Upper lobe of left lung (tissue), 6 donors: ENCODE measurements around the gene DNER. TPM values are rescaled to one million over a fixed set of nuclear protein-coding genes. Genes with fewer than 3 reads are reported as not detected.
"Not testable (repeated sequence)": the region's sequence is repeated elsewhere in the genome, so short reads cannot be mapped to it uniquely, and the experiment has no call there.

Experiments
- ATAC-seq, 2 donors: fragments of 200-7000 bp; cut with Tn5 transposase; one replicate each; pipeline ENCODE4 v1.9.1; 2022; ENCODE audit warnings: mild to moderate bottlenecking in 2 of 2, moderate library complexity in 2 of 2; ENCODE audit not compliant: low FRiP score in 2 of 2
- DNase-seq, 2 donors: peaks; one replicate each; pipeline ENCODE4 v3.0.0-alpha.2; 2019 to 2020
- H3K27ac ChIP-seq, 4 donors: fragments of 200-600 bp; sonication (generic); one replicate each; pipeline ENCODE4 v1.5.1; 2016 to 2019
- H3K27me3 ChIP-seq, 4 donors: fragments of 200-600 bp; sonication (generic); one replicate each; pipeline ENCODE4 v1.5.1; 2017 to 2019
- H3K36me3 ChIP-seq, 4 donors: fragments of 200-600 bp; sonication (generic); one replicate each; pipeline ENCODE4 v1.5.1; 2016 to 2019
- H3K4me1 ChIP-seq, 4 donors: fragments of 200-600 bp; sonication (generic); one replicate each; pipeline ENCODE4 v1.5.1; 2018 to 2019
- H3K4me3 ChIP-seq, 4 donors: fragments of 200-600 bp; sonication (generic); one replicate each; pipeline ENCODE4 v1.5.1; 2017 to 2019; ENCODE audit warnings: mild to moderate bottlenecking in 2 of 4, moderate library complexity in 1 of 4
- H3K9me3 ChIP-seq, 4 donors: fragments of 200-600 bp; sonication (generic); one replicate each; pipeline ENCODE4 v1.5.1; 2018 to 2019
- EP300 ChIP-seq, 4 donors: sonication (generic); formaldehyde crosslinking; IDR thresholded peaks; one replicate each; pipeline ENCODE4 v1.5.1; 2017; ENCODE audit warnings: antibody characterized with exemption in 4 of 4, control low read depth in 2 of 4
- POLR2A ChIP-seq, 4 donors: fragments of 450-650 bp; IDR thresholded peaks; one replicate each; pipeline ENCODE4 v1.5.1; 2016 to 2017; ENCODE audit warnings: antibody characterized with exemption in 4 of 4, mild to moderate bottlenecking in 2 of 4
- POLR2AphosphoS5 ChIP-seq, 2 donors: sonication (generic); formaldehyde crosslinking; IDR thresholded peaks; one replicate each; pipeline ENCODE4 v1.5.1; 2017; ENCODE audit warnings: antibody characterized with exemption in 2 of 2
- WGBS, 2 donors: methylation state at CpG; one replicate each; pipeline ENCODE4 v1.1.5; 2017 to 2018; 5-methylcytosine and 5-hydroxymethylcytosine counted together
- total RNA-seq, 6 donors: library from RNA; depleted of rRNA in 4 of 6; stranded (reverse); fragments of >200 nt in 4 of 6; gene quantifications; one replicate each; pipeline versions ENCODE4 v1.1.0 to v1.2.1, GENCODE V29; 2016 to 2021
- TF ChIP-seq, protein P1 (sequence below), 6 experiments: fragments of 450-650 bp in 4 of 6; fragments of 200-600 bp in 2 of 6; sonication (generic) in 2 of 6; IDR thresholded peaks; one replicate each; pipeline ENCODE4 v1.5.1; 2016 to 2019; ENCODE audit warnings: antibody characterized with exemption in 6 of 6
- donor health status: DM: no; HTN: no; CAD: no; lungs with moderate emphysema.
- donor health status: DM: no; HTN: yes; CAD: no; lungs with severe emphysema.

Gene DNER
- total RNA-seq, 6 donors from 2014 or later, result 0.31 to 2.1 (median 0.98) TPM

DNA sequence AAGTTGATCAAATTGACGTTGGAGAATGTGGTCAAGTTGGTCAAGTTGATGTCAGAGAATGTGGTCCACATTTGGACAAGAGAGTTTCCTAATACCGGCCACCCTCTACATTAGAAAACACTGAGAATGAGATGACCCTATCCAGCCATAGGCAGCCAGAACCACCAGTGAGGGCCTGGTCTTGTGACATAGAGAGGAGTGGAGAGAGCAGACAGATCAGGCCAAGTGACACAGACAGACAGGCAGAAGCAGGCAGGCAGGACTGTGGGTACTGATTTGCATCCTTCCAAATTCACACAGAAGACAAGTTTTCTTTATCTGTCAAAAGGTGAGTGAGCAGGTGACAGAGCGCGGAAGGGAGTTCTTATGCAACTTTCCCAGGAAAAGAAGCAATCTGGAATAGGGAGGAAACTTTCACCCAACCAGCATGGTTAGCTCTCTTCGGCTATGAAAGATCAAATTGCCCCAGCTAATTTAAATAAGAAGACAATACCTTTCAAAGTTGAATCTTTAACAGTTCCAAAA, 334.2 kb downstream of the DNER start:
- TF ChIP-seq POLR2AphosphoS5 (IDR thresholded peaks at IDR 0.05), result no peak
- H3K27ac ChIP-seq, result no peak overlapping the region

DNA sequence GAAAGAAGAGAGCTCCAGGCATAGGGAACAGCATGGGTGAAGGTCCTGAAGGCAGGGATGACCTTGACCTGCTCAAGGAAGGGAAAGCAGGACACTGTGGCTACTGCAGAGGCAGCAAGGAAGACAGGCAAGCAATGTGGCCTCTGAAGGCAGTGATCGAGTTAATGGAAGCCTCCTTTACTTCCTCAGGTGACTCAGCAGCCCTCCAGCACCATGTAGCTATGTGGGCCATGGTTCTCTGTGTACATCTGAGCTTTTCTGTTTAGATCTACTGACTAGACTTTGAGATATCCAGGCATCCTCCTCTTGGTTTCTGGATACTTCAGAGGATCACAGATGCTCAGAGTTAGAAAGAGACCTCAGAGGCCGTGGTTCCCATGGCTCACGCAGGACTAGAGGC, 336.0 kb downstream of the DNER start:
- ATAC-seq (no peak), DNase-seq (no peak)
- no peaks in the 10 kb centered on the region for H3K9me3 ChIP-seq
- no peaks in the 10 kb centered on the region for H3K27me3 ChIP-seq
- TF ChIP-seq, protein P1, sequence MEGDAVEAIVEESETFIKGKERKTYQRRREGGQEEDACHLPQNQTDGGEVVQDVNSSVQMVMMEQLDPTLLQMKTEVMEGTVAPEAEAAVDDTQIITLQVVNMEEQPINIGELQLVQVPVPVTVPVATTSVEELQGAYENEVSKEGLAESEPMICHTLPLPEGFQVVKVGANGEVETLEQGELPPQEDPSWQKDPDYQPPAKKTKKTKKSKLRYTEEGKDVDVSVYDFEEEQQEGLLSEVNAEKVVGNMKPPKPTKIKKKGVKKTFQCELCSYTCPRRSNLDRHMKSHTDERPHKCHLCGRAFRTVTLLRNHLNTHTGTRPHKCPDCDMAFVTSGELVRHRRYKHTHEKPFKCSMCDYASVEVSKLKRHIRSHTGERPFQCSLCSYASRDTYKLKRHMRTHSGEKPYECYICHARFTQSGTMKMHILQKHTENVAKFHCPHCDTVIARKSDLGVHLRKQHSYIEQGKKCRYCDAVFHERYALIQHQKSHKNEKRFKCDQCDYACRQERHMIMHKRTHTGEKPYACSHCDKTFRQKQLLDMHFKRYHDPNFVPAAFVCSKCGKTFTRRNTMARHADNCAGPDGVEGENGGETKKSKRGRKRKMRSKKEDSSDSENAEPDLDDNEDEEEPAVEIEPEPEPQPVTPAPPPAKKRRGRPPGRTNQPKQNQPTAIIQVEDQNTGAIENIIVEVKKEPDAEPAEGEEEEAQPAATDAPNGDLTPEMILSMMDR (IDR thresholded peaks at IDR 0.05), result no peak
- TF ChIP-seq EP300 (IDR thresholded peaks at IDR 0.05) (no peak), POLR2A (IDR thresholded peaks at IDR 0.05) (no peak), POLR2AphosphoS5 (IDR thresholded peaks at IDR 0.05) (no peak)
- no peaks in the 10 kb centered on the region for H3K36me3 ChIP-seq
- H3K4me1 ChIP-seq, result no peaks in the 10 kb centered on the region
- H3K27ac ChIP-seq, result no peak overlapping the region
- H3K4me3 ChIP-seq, result no peak overlapping the region
- WGBS, 2 donors, result 75 to 83% methylated on average over 3 of the region's 3 CpGs

More for the DNA sequence above, 334.2 kb downstream of the DNER start:
- DNase-seq (no peak), ATAC-seq (no peak)
- 85 to 88% methylated on average over 5 of the region's 5 CpGs for WGBS, 2 donors
- H3K27me3 ChIP-seq, result no peaks in the 10 kb centered on the region
- no peaks in the 10 kb centered on the region for H3K9me3 ChIP-seq
- no peaks in the 10 kb centered on the region for H3K4me1 ChIP-seq
- no peaks in the 10 kb centered on the region for H3K36me3 ChIP-seq
- H3K4me3 ChIP-seq, result no peak overlapping the region

DNA sequence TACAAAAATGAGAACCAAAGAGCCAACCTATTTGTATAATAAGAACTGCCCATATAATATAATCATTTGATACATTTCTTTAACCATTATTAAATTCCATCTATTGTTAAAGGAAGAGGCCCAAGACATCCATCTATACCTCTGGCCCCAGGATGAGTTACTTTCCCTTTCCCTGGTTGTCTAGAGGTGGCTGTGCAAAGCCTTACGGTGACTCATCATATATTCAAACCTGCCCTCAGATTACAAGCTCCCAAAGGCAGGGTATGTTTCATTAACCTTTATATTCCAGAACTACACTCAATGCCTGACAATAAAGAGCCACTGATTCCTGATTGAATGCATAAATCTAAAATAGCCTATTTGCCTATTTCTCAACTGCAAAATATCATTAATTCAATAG, 337.5 kb downstream of the DNER start:
- Histone ChIP-seq H3K9me3 (no peaks in the 10 kb centered on the region), H3K27me3 (no peaks in the 10 kb centered on the region), H3K4me1 (no peaks in the 10 kb centered on the region), H3K27ac (no peak overlapping the region), H3K4me3 (no peak overlapping the region), H3K36me3 (no peaks in the 10 kb centered on the region)
- DNase-seq (no peak), ATAC-seq (no peak)
- WGBS, 2 donors, result 86 to 100% methylated on average over 1 of the region's 1 CpG
- TF ChIP-seq POLR2AphosphoS5 (IDR thresholded peaks at IDR 0.05) (no peak), POLR2A (IDR thresholded peaks at IDR 0.05) (no peak), EP300 (IDR thresholded peaks at IDR 0.05) (no peak)
- TF ChIP-seq, protein P1 (IDR thresholded peaks at IDR 0.05), result no peak

DNA sequence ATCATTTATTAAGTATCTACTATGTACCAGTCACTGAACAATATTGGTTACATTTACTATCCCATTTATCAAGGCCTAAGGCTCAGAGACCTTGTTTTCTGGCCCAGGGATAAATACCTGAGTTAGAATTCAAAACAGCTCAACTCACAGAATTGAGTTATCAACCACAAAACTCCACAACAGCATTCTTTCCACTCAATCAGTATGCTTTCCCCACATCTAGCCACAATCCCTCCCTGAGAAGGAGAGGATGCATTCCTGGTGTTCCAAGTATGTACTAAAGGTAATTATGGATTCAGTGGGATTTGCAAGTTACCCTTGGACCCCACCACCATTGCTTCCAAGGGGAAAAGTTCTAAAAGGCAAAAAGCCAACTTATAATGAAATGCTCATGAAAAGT, 339.1 kb downstream of the DNER start:
- no peaks in the 10 kb centered on the region for H3K36me3 ChIP-seq
- no peak for TF ChIP-seq POLR2AphosphoS5 (IDR thresholded peaks at IDR 0.05)
- no peak for TF ChIP-seq EP300 (IDR thresholded peaks at IDR 0.05)
- TF ChIP-seq, protein P1 (IDR thresholded peaks at IDR 0.05), result no peak
- TF ChIP-seq POLR2A (IDR thresholded peaks at IDR 0.05), result no peak
- H3K9me3 ChIP-seq, result no peaks in the 10 kb centered on the region
- no peak for ATAC-seq
- H3K4me1 ChIP-seq, result no peaks in the 10 kb centered on the region
- H3K4me3 ChIP-seq, result no peak overlapping the region
- DNase-seq, result no peak
- no peaks in the 10 kb centered on the region for H3K27me3 ChIP-seq
- no peak overlapping the region for H3K27ac ChIP-seq

DNA sequence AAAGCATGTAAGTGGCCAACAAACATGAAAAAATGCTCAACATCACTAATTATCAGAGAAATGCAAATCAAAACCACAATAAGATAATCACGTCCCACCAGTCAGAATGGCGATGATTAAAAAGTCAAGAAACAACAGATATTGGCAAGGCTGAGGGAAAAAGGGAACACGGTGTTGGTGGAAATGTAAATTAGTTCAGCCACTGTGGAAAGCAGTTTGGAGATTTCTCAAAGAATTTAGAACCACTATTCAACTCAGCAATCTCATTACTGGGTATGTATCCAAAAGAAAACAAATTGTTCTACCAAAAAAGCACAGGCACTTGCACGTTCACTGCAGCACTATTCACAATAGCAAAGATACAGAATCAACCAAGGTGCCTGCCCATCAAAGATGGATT, 341.0 kb downstream of the DNER start:
- not testable (repeated sequence) for H3K4me3 ChIP-seq, H3K36me3 ChIP-seq, H3K27me3 ChIP-seq, DNase-seq, ATAC-seq, H3K9me3 ChIP-seq, H3K27ac ChIP-seq, H3K4me1 ChIP-seq
- WGBS, 2 donors, result 83 to 88% methylated on average over 4 of the region's 4 CpGs

DNA sequence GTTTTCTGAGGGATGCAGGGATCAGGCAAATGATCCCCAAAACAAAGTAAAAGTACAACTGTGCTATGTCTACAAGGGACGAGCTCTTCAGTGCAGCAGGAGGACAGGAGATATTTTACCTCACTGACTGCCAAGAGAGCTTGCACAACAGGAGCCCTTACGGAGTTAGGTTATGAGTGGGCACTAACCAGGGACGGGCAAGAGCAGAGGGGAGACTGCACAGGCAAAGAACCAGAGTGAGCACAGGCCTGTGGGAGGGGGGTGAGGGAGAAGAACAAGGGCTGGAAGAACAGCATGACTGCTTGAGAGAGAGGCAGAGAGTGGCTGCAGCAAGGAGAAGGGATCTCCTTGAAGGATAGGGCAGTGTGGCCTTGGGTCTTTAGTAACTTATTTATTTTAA, 342.1 kb downstream of the DNER start:
- ATAC-seq (peak in 1 of 2 donors; percentile 35), DNase-seq (no peak)
- Histone ChIP-seq H3K36me3 (no peaks in the 10 kb centered on the region), H3K4me1 (no peaks in the 10 kb centered on the region), H3K27ac (no peak overlapping the region), H3K9me3 (peaks cover 0 to 5% (median 2%) of the 10 kb centered on the region in 4 donors), H3K4me3 (no peak overlapping the region), H3K27me3 (no peaks in the 10 kb centered on the region)
- TF ChIP-seq POLR2A (IDR thresholded peaks at IDR 0.05) (no peak), POLR2AphosphoS5 (IDR thresholded peaks at IDR 0.05) (no peak)
- 51 to 73% methylated on average over 3 of the region's 3 CpGs for WGBS, 2 donors
